ENCODE measurements around the gene SDC3.

Gene SDC3

DNA sequence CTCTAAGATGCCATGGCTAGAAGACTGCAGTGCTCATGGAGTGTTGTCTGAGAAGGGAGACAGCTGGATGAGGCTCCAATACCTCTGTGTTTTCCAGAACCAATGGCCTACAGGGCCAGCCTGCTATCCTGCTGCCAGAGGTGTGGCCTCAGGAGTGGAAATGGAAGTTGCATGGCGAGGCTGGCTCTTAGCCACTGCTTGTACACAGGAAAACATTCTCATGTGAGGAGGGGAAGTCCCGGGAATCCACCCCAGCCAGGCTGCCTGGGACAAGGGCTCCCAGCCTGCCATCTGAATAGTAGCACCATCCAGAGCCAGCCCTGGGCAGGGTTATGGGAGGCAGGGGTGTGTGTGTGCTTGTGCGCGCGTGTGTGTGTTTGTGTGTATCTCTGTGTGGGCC lies 56.5 kb downstream of the SDC3 start:
- no peaks in the 10 kb centered on the region for H3K36me3 ChIP-seq
- no peaks in the 10 kb centered on the region for H3K27me3 ChIP-seq
- DNase-seq, result no peak

GRCh38 chr1:30851286-30851685 lies 57.3 kb downstream of the SDC3 start:
- no peaks in the 10 kb centered on the region for H3K36me3 ChIP-seq
- no peaks in the 10 kb centered on the region for H3K27me3 ChIP-seq
- H3K4me1 ChIP-seq, result no peaks in the 10 kb centered on the region
- no peak for DNase-seq
- H3K4me3 ChIP-seq (ENCODE audit: low read depth, low read length), result no peak overlapping the region
- TF ChIP-seq CTCF (IDR thresholded peaks at IDR 0.05; ENCODE audit: low read depth, low read length), result no peak
- no peaks in the 10 kb centered on the region for H3K9me3 ChIP-seq

More for the DNA sequence above, 56.5 kb downstream of the SDC3 start:
- Histone ChIP-seq H3K9me3 (no peaks in the 10 kb centered on the region), H3K4me1 (peaks cover 5% of the 10 kb centered on the region), H3K4me3 (ENCODE audit: low read depth, low read length) (no peak overlapping the region)
- TF ChIP-seq CTCF (IDR thresholded peaks at IDR 0.05; ENCODE audit: low read depth, low read length), result no peak

DNA sequence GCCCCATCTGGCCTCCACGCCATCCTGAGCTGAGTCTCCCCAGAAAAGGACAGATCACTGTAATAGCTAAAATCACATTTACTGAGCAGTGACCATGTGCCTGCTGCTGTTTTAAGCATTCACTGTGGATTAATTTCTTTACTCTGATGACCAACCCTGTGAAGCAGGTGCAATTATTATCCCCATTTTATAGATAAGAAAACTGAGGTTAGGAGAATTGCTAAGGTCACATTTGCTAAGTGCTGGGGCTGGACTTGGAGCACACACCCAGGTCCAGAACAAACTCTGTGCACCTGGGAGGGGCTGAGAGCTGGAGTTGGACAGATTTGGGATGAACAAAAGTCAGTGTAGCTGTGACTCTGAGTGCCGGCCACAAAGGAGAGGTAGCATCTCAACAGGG lies 58.0 kb downstream of the SDC3 start:
- H3K9me3 ChIP-seq, result no peaks in the 10 kb centered on the region
- H3K4me3 ChIP-seq (ENCODE audit: low read depth, low read length), result no peak overlapping the region
- no peaks in the 10 kb centered on the region for H3K36me3 ChIP-seq
- no peaks in the 10 kb centered on the region for H3K27me3 ChIP-seq
- no peak for TF ChIP-seq CTCF (IDR thresholded peaks at IDR 0.05; ENCODE audit: low read depth, low read length)
- H3K4me1 ChIP-seq, result no peaks in the 10 kb centered on the region
- DNase-seq, result no peak

- Histone ChIP-seq H3K4me1 (no peaks in the 10 kb centered on the region), H3K4me3 (ENCODE audit: low read depth, low read length) (no peak overlapping the region), H3K27me3 (no peaks in the 10 kb centered on the region), H3K9me3 (no peaks in the 10 kb centered on the region), H3K36me3 (no peaks in the 10 kb centered on the region)
- no peak for TF ChIP-seq CTCF (IDR thresholded peaks at IDR 0.05; ENCODE audit: low read depth, low read length)
- no peak for DNase-seq
These were observed 60.4 kb downstream of the SDC3 start for GRCh38 chr1:30848130-30848529.

DNA sequence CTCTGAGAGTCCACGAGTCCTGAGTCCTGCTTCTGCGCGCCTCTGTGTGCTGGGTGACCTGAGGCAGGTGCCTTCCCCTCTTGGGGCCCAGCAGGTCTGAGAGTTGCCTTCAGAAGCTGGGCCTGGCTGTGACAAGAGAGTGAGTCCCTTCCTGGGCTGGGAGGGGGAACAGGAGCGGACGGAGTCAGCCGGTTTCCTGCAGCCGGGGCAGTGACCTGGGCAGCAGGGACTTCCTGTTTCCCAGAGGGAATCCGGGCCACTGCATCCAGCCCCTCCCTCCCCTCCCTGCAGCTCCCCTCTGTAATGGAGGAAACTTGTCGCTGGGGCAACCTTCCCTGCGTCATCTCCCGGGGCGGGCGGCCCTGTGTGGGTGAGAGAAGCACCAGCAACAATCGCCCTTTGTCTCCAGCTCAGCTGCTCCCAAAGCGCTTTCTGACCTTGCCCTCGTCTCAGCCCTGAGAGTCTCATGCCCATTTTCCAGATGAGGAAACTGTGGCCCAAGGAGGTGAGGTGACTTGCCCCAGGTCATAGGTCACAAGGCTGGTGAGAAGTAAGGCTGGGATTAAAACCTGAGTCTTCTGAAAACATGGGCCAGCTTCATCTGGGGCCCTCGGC lies 61.1 kb downstream of the SDC3 start:
- TF ChIP-seq CTCF (IDR thresholded peaks at IDR 0.05; ENCODE audit: low read depth, low read length), result no peak

GRCh38 chr1:30846587-30846986 lies 62.0 kb downstream of the SDC3 start:
- Histone ChIP-seq H3K4me3 (ENCODE audit: low read depth, low read length) (no peak overlapping the region), H3K9me3 (no peaks in the 10 kb centered on the region), H3K27me3 (no peaks in the 10 kb centered on the region), H3K4me1 (no peaks in the 10 kb centered on the region), H3K36me3 (no peaks in the 10 kb centered on the region)
- no peak for DNase-seq
- TF ChIP-seq CTCF (IDR thresholded peaks at IDR 0.05; ENCODE audit: low read depth, low read length), result no peak

More for the DNA sequence above, 61.1 kb downstream of the SDC3 start:
- Histone ChIP-seq H3K4me1 (no peaks in the 10 kb centered on the region), H3K36me3 (no peaks in the 10 kb centered on the region), H3K27me3 (no peaks in the 10 kb centered on the region), H3K9me3 (no peaks in the 10 kb centered on the region), H3K4me3 (ENCODE audit: low read depth, low read length) (no peak overlapping the region)
- DNase-seq, result no peak
